ENCODE data around the gene CD3D.

CD3D gene

DNA sequence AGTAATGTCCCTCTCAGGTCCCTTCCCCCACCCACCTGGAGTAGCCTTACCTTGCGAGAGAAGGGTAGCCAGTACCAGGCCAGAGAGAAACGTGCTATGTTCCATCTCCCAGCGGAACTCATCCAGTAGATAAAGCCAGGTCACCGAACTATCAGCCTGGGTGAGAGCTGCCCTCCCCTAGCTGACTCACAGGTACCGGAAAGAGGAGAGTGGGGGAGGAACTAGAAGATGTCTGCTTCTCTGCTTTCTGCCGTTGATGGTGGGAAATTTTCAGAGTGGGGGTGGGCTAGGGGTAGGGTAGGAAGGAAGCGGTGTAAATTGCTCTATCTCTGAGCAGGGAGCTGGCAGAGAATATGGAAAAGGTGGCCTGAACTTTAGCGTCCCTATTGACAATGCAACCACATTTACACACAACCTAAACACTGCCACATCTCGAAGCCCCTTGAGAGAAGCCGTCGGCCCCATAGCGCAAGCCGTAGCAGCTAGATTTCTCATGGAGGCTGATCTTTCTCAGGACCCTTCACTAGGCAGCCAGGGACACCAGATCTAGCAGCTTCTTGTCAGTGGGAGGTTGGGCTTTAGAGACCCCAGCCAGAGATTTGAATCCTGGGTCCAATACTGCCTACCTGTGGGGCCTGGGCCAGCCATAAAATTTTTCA, at the start of gene CD3D:
CD3D (minus strand) TSS at position 203 of the 659 bp plus-strand sequence; CDS start at position 105, 98 bp downstream.
- DNase-seq (ENCODE audit: low spot score) = no peak

DNA sequence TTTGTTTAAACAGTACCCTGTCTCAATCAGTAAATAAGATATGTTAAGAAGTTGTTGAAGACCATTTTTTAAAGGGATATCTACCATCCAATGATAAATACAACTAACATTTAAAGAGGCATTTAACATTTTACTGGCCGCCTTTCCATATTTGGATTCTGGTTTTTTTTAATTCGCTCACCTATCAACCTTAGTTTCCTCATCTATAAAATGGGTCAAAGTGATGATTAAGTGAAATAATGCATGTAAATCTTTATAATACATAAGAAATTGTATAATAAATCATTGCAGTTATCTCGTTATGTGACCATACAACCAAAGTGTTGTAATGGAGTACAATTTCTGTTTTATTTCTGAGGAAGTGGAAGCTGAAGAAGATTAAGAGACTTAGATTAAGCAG, 41.2 kb upstream of the CD3D start:
- no peak for DNase-seq (ENCODE audit: low spot score)

DNA sequence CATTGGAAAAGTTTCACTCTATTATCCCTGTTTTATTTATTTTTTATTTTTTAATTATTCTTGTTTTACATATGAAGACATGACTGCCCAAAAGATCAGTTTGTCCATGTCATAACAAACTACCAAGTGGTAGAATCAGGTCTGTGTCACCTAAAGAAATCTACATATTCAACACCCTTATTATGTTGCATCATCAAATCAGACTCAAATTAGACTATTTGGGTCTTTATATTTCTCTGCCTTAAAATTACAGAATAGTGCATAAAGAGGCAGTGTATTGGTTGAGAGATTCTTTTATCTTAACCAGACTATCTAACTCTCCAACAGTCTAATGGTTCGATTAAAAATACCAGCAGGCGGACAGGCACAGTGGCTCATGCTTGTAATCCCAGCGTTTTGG, 40.4 kb upstream of the CD3D start:
- DNase-seq (ENCODE audit: low spot score) = no peak

DNA sequence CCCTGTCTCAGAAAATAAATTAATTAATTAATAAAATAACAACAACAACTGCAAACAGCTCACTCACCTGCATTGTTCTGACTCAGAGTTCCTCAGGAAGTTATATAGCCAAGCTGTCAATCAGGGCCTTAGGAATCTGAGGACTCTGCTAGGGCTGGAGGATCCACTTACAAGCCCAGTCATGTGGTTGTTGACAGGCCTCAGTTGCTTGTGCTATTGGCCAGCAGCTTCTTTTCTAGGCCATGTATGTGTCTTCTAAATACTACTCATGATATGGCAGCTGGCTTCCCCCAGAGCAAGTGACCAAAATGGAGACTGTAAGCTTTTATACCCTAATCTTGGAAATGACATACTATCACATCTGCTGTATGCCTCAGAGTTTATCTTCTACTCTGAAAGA, 38.1 kb upstream of the CD3D start:
- no peak for DNase-seq (ENCODE audit: low spot score)

DNA sequence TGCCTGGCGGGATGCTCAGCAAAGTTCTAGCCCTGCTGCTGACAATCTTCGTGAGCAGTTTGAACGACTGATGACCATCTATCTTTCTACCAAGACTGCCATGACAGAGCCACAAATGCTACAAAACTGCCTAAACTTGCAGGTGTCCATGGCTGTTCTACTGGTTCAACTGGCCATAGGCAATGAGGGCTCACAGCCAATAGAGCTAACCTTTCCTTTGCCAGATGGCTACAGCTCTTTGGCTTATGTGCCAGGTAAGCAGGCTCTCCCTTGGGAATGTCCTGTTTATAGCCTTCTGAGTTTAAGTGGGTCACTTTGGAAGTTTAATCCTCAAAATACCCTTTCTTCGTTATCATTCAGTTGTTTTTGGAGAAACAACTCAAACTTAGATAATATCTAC, 37.0 kb upstream of the CD3D start:
- no peak for DNase-seq (ENCODE audit: low spot score)

GRCh38 chr11:118375978-118376377, 33.5 kb upstream of the CD3D start:
- no peak for DNase-seq (ENCODE audit: low spot score)

- DNase-seq (ENCODE audit: low spot score) = peak; percentile 15
Observed at GRCh38 chr11:118374729-118375128, 32.2 kb upstream of the CD3D start.

DNA sequence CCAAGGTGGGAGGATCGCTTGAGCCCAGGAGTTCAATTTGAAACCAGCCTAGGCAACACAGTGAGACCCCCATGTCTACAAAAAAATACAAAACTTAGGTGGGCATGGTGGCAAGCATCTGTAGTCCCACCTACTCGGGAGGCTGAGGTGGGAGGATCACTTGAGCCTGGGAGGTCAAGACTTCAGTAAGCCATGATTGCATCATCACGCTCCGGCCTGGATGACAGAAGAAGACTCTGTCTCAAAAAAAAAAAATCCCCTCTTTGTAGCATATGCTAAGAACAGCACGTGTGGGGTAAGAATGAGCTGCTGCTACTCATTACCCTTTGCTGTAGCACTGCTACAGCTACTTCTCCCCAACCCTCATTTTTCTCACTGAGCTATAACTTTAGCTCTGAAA, 31.4 kb upstream of the CD3D start:
- no peak for DNase-seq (ENCODE audit: low spot score)

DNA sequence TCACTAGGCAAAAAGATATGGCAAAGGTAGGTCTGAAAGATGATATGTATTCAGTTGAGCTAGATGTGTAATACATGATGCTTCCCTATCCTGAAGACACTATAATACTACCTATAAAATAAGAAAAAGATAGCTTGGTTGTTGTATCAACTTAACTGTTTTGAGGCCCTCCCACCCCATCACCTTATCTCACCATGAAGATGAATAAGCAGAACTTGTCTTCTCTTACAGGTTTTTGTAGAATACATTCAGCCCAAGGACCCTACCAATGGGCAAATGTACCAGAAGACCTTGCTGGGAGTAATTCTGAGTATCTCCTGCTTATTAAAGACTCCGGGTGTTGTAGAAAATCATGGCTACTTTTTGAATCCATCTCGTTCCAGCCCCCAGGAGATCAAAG, 30.8 kb upstream of the CD3D start:
- no peak for DNase-seq (ENCODE audit: low spot score)

DNA sequence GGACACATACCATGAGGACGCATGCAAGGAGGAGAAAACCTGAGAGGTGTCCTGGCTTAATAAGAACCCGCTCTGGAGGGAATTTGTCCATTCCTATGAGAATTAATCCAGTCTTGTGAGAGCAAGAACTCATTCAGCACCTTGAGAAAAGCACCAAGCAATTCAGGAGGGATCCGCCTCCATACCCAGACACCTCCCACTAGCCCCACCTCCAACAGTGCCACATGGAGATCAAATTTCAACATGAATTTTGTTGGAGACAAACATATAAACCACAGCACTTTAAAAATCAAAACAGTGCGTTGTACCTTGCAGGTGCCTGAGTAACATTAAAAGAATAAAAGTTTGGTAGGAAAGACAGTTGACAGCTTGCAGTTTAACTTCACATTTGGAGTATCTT, 28.3 kb upstream of the CD3D start:
- no peak for DNase-seq (ENCODE audit: low spot score)

GRCh38 chr11:118366287-118366686, 23.8 kb upstream of the CD3D start:
- no peak for DNase-seq (ENCODE audit: low spot score)

DNA sequence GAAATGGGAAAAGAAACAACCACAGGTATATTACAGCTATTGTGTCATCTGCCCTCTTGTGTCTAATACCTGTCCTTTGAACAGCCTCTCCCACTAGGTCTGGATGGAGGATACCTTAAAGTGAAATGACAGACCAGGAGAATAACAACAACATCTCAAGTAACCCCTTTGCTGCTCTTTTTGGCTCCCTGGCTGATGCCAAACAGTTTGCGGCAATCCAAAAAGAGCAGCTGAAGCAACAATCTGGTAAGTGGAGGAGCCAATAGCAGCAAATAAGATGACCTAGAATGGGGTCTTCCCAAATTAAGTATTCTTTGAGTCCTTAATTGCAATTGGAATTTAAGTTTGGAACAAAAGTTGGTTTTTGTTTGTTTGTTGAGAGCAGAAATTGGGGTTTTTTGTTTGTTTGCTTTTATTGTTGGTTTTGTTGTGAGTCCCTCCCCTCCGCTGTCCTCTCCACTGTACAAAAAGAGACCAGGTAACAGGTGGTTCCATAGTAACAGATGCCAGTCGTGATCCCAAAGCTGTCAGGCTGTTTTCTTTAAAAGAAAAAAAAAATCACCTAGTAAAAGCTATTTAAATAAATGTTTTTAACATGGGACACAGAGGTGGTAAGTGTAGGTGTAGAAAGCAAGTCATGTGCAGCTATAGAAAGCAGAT, 22.6 kb upstream of the CD3D start:
- no peak for DNase-seq (ENCODE audit: low spot score)

DNA sequence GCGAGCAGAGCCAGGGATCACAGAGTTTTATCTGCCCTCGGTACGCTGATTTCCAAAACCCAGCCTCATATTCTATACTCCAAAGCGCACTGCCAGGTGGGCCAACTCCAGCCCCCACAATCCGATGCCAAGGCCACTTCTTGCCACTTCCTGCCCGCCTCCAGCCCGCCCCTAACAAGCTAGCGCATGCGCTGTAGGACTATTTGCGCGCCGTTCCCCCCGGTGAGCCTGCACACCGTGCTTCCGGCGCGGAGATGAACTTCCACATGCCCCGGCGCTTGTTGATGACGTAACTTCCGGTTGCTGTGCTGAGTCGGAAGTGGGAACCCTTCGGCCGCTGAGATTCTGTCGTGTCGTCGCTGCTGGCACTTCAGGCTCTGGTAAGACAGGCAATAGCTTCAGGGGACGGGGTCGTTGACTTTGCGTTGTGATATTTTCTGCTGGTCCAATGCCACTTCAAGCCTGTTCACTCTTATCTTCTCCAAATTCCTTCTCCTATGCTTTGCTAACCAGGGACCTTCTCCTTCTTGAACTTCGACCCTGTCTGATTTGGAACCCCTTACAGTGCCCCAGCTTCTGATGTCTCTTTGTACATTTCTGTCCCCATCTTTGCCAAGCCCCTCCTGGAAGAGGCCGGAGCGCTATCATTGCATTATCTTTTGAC, 16.9 kb upstream of the CD3D start, which contains the start of gene UBE4A:
UBE4A (plus strand) TSS at position 306 of the 664 bp plus-strand sequence. CDS start 5,481 bp downstream, outside the sequence.
- peak; percentile 95 for DNase-seq (ENCODE audit: low spot score)

GRCh38 chr11:118358071-118358470, 15.6 kb upstream of the CD3D start:
- DNase-seq (ENCODE audit: low spot score) = no peak

DNA sequence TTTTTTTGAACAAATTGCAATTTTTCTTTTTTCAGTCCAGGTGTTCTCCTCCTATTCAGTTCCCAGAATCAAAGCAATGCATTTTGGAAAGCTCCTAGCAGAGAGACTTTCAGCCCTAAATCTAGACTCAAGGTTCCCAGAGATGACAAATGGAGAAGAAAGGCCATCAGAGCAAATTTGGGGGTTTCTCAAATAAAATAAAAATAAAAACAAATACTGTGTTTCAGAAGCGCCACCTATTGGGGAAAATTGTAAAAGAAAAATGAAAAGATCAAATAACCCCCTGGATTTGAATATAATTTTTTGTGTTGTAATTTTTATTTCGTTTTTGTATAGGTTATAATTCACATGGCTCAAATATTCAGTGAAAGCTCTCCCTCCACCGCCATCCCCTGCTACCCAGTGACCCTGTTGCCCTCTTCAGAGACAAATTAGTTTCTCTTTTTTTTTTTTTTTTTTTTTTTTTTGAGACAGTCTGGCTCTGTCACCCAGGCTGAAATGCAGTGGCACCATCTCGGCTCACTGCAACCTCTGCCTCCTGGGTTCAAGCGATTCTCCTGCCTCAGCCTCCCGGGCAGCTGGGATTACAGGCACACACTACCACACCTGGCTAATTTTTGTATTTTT, 10.7 kb upstream of the CD3D start:
- no peak for DNase-seq (ENCODE audit: low spot score)

- no peak for DNase-seq (ENCODE audit: low spot score)
Observed at GRCh38 chr11:118349475-118349874, 7.0 kb upstream of the CD3D start.

- DNase-seq (ENCODE audit: low spot score) = no peak
Observed at GRCh38 chr11:118343981-118344515, 1.5 kb upstream of the CD3D start, which contains the start of gene CD3G. CD3G (plus strand) TSS chr11:118344344; CDS start chr11:118344424, 80 bp downstream.

DNA sequence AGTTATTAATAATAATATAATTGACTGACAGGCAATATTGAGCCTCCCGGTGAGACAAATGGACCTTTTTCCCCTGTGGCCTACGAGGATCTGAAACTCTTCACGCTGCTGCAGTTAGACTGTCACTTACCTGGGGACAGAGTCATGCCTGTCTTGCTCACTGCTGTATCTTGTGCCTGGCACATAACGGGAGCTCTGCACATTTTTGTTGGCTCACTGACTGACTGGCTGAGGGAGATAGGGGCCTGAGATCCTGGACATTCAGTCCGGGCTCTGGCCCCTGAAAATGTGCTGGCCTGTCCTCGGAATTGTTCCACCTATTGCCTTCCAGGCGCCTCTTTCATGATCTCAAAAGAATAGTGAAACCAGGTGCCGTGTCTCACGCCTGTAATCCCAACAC, 743 bp upstream of the CD3D start:
- no peak for DNase-seq (ENCODE audit: low spot score)

DNA sequence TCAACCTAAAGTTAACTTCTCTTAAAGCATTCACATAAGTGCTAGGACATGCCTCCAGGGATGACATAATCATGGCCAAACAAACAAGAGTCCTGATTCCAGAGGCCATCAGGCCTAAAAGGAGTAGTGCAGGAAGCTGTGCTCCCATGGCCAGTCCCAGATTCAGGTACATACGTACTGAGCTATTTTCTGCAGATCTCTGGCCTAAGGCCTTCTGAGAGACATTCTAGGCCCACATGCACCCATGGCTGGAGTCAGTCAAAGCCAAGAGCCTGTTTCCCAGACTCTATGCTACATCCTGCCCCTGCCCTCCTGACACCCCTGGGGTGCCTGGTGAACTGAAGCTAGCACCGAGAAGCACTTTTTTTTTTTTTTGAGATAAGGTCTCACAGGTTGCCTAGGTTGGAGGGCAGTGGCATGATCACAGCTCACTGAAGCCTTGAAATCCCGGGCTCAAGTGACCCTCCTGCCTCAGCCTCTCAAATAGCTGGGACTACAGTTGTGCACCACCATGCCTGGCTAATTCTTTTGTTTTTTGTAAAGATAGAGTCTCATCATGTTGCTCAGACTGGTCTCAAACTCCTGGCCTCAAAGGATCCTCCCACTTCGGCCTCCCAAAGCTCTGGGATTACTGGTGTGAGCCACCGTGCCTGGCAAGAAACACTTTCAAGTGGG, 553 bp downstream of the CD3D start:
- DNase-seq (ENCODE audit: low spot score) = no peak

GRCh38 chr11:118341261-118341660, 1.2 kb downstream of the CD3D start:
- DNase-seq (ENCODE audit: low spot score) = no peak

- DNase-seq (ENCODE audit: low spot score) = no peak
Observed at GRCh38 chr11:118340449-118340848, 2.1 kb downstream of the CD3D start.

Data from Ammon's horn (tissue), 1 donor.